Fibroblast of the aortic adventitia (primary cell): ENCODE results near the gene OSBPL9. TPM values are rescaled to one million over a fixed set of nuclear protein-coding genes. Genes with fewer than 3 reads are reported as not detected.

ENCODE experiments used
- DNase-seq: peaks from one replicate; pipeline ENCODE4 v3.0.0-alpha.2; 2010; ENCODE audit warnings: low read depth
- H3K4me3 ChIP-seq: 2 replicates; pipeline ENCODE4 v1.5.1; 2011; ENCODE audit warnings: low read depth, mild to moderate bottlenecking, control low read depth, low read length, moderate library complexity
- total RNA-seq: library from RNA; depleted of rRNA; stranded (reverse); fragments of >200 nt; gene quantifications from 2 replicates; pipeline ENCODE4 v1.2.3, GENCODE V29; 2012; ENCODE audit warnings: low replicate concordance
- TF ChIP-seq, protein P1 (sequence below): IDR thresholded peaks from 2 replicates; pipeline ENCODE4 v1.5.1; 2011; ENCODE audit warnings: mild to moderate bottlenecking, low read length, control low read depth, inconsistent platforms; ENCODE audit not compliant: insufficient read depth

OSBPL9 gene
- total RNA-seq, 1 donor, result 52.7 TPM

- DNase-seq, result no peak
- H3K4me3 ChIP-seq, result no peak overlapping the region
- TF ChIP-seq, protein P1, sequence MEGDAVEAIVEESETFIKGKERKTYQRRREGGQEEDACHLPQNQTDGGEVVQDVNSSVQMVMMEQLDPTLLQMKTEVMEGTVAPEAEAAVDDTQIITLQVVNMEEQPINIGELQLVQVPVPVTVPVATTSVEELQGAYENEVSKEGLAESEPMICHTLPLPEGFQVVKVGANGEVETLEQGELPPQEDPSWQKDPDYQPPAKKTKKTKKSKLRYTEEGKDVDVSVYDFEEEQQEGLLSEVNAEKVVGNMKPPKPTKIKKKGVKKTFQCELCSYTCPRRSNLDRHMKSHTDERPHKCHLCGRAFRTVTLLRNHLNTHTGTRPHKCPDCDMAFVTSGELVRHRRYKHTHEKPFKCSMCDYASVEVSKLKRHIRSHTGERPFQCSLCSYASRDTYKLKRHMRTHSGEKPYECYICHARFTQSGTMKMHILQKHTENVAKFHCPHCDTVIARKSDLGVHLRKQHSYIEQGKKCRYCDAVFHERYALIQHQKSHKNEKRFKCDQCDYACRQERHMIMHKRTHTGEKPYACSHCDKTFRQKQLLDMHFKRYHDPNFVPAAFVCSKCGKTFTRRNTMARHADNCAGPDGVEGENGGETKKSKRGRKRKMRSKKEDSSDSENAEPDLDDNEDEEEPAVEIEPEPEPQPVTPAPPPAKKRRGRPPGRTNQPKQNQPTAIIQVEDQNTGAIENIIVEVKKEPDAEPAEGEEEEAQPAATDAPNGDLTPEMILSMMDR, result no peak
Observed at GRCh38 chr1:51628715-51629590, 12.1 kb downstream of the OSBPL9 start.

- TF ChIP-seq, protein P1, result no peak
- DNase-seq, result no peak
- H3K4me3 ChIP-seq, result no peak overlapping the region
Observed at GRCh38 chr1:51629918-51630317, 13.0 kb downstream of the OSBPL9 start.

DNA sequence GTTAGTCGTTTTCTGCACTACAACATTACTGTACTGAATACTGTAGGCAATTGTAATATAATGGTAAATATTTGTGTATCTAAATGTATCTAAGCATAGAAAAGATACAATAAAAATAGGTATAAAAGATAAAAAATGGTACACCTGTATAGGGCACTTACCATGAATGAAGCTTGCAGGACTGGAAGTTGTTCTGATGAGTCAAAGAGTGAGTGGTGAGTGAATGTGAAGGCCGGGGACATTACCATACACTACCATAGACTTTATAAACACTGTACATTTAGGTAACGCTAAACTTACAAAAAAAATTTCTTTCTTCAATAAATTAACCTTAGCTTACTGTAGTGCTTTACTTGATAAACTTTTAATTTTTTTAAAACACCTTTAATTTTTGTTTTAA, 13.5 kb downstream of the OSBPL9 start:
- no peak for DNase-seq
- H3K4me3 ChIP-seq, result no peak overlapping the region
- TF ChIP-seq, protein P1, result no peak

GRCh38 chr1:51630922-51631321, 14.0 kb downstream of the OSBPL9 start:
- H3K4me3 ChIP-seq, result no peak overlapping the region
- DNase-seq, result no peak
- TF ChIP-seq, protein P1, result no peak

GRCh38 chr1:51631747-51632146, 14.9 kb downstream of the OSBPL9 start:
- DNase-seq, result no peak
- TF ChIP-seq, protein P1, result no peak
- no peak overlapping the region for H3K4me3 ChIP-seq

DNA sequence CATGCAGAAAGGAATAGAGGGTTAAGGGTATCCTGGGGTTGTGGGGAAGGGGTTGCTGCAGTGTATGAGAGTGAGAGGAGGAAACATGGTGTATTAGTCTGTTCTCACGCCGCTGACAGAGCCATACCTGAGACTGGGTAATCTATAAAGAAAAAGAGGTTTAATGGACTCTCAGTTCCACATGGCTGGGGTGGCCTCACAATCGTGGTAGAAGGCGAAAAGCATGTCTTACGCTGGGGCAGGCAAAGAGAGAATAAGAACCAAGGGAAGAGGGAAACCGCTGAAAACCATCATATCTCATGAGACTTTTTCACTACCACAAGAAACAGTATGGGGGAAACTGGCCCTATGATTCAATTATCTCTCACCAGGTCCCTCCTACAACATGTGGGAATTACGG, 17.7 kb downstream of the OSBPL9 start:
- H3K4me3 ChIP-seq, result no peak overlapping the region
- TF ChIP-seq, protein P1, result no peak
- no peak for DNase-seq
